Sciatic nerve (tissue), 2 donors: ENCODE results near the gene B4GALNT3. TPM values are rescaled to one million over a fixed set of nuclear protein-coding genes. Genes with fewer than 3 reads are reported as not detected.

ENCODE experiments used
- ATAC-seq: fragments of 200-7000 bp; cut with Tn5 transposase; one replicate; pipeline ENCODE4 v1.9.1; 2020; ENCODE audit warnings: mild to moderate bottlenecking, moderate library complexity
- DNase-seq: peaks from one replicate; pipeline ENCODE4 v3.0.0-alpha.2; 2020; ENCODE audit warnings: low spot score
- intact Hi-C: fragments of 100-400 bp; cut with DNase I; formaldehyde crosslinking; loops from one replicate; pipeline ENCODE4 v1.14.2; 2022
- total RNA-seq: library from RNA; stranded (reverse); fragmentation: NEBNext Ultra II Directional; extraction: Animal tissue kit (Norgen Biotek cat#: 25700); gene quantifications from one replicate; pipeline ENCODE4 v1.2.1, GENCODE V29; 2021
- donor health status: DM: no; HTN: no; CAD: no.
- donor health status: DM: no; HTN: no; CAD: no.

B4GALNT3 gene
- total RNA-seq, 1 donor from 2014 or later = 28.8 TPM

DNA sequence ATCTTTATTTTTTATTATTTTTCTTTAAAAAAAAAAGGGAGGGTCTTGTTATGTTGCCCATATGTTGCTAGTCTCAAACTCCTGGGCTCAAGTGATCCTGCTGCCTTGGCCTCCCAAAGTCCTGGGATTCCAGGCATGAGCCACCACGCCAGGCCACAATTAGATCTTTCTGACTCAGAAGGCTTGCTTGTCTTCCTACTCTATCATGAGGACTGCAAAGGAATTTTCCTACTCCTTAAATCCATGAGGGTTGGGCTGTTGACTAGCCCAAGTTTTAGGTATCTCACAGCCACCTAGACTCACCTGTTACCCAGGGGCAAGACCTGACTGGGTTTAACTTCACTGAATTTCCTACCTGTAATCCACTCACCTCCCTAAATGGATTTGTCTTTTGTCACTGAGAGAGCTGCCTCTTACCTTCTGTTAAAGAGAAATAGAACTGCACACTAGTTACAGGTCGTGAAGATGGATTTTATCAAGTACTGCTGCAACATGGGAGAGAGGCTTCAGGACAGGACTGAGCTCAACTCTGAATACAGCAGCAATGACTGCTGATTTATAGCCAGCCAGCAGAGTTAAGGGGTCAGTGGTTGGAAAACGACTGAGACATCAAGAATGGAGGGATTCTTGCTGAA, 72.3 kb downstream of the B4GALNT3 start:
- intact Hi-C loops = no loop called here
- DNase-seq (no peak), ATAC-seq (no peak)

DNA sequence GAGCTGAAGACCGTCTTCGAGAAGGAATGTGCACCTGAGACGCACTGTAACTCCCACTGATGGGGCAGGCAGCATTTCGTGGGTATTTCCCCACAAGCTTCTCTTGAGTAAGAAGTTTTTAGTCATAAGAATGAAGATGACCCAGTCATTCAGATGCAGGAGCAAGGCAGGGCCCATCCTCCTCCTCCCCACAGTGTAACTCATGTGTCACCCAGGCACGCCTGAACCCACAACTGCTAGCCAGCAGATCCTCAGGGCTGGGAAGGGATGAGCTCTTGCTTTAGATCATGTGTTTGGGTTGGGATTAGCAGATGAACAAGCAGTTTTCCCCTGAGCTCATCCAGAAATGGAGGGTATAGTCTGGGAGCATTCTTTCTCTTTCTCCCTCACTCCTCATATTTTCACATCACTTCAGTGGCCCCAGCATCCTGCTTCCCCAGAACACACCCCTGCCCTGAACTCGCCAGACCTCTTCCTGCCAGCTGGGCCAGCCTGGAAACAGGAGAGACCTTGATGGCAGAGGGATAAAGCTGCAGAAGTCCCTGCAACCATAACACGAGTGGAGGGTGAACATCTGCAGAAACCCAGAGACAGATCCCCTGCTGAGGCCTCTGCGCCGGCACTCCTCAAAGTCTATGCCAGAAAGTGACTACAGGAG, 73.3 kb downstream of the B4GALNT3 start:
- intact Hi-C loops = no loop called here
- no peak for ATAC-seq

DNA sequence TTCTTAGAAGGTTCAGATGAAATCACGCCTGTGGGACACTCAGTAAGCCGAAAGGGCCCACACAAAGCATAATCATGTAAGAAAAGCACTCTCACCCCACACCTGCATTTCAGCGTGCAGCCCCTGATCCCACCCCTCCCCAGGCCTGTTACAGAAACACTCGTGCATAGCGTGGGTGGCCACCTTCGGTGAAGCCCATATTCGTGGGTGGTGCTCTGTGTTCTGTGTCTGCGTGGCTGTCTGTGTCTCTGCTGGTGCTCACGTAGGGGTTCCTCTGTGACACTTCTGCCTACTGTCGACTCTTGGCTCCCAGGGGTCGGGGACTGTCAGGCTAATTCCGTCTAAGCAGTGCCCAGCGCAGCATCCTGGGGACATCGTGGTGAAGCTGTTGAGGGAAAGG, 74.0 kb downstream of the B4GALNT3 start:
- intact Hi-C loops = no loop called here
- DNase-seq (no peak), ATAC-seq (no peak)

More for the DNA sequence above, 73.3 kb downstream of the B4GALNT3 start:
- DNase-seq = no peak

DNA sequence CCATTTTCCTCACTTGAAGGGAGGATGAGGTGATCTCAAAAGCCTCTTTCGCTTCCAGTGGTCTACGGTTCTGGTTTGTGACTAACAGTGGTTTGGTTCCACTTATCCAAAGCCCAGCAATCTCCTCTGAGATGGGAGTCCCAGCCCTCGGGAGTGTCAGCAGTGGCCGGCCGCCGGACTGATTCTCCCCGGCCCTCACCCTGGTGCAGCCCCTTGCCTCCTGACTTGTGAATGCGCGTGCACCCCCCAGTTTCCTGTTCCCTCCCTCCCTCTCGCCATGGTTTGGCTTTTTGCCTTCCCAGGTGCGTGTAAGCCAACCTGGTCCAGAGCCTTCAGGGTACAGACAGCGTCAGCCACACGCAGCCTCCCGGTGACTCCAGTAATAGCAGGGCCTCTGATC, 74.5 kb downstream of the B4GALNT3 start:
- ATAC-seq = no peak
- DNase-seq = no peak
- intact Hi-C loops = no loop called here

DNA sequence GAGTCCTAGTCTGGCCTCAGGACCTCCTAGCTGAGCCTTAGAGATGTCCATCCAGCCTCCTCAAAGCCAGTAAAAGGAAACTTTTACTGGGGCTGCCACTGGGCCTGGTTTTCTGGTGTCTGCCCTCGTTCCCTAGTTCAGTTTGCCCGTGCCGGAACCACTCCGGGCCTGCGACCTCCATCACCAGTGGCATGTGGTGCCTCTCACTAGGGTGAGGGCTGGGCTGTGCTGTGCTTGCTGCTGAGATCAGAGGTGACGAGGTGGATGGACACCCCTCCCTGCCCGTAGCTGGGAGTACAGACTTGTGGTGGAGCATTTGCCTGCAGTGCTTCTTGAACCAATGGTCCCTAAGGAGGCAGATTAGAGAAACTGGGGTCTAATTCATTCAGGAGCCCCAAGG, 75.7 kb downstream of the B4GALNT3 start:
- ATAC-seq (no peak), DNase-seq (no peak)
- intact Hi-C loops = no loop called here

DNA sequence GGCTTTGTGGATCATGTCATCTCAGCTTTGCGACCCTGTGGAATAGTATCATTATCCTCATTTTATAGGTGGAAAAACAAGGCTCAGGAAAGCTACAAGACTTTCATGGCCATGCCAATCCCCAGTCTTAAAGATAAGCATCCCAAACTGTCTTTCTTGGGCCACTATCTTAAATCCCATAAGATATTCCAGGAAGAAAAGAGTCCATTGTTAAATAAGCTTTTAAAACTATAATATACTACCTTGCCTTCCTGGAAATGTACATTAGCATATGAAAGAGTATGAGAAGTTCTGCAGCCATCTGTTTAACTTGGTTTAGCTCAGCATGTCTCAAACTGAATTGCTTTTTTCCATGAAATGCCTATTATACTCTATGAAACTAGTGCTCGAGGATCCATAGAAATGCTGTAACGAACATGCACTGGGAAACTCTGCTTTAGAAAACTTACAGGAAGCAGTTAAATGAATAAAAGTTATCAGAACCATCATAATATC, 77.1 kb downstream of the B4GALNT3 start:
- ATAC-seq = no peak
- intact Hi-C loops = no loop called here
- DNase-seq = no peak

DNA sequence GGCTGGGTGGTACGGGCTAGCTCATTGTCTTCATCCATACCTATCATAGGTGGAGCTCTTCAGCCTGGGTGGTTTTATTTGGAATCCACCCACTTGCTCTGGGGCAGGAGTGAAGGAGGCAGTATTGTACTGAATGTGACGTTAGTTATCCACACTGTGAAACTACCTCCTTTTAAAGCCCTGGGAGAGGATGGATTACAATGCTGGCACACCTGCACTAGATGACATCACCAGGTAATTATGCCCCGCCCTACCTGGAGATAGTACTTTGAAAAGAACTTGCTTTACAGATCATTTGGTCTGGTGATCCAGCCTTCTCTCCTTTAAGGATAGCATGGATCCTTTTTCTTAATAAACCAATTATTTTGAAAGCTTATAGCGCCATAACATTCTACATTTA, 78.0 kb downstream of the B4GALNT3 start:
- DNase-seq = no peak
- intact Hi-C loops = no loop called here
- ATAC-seq = no peak

DNA sequence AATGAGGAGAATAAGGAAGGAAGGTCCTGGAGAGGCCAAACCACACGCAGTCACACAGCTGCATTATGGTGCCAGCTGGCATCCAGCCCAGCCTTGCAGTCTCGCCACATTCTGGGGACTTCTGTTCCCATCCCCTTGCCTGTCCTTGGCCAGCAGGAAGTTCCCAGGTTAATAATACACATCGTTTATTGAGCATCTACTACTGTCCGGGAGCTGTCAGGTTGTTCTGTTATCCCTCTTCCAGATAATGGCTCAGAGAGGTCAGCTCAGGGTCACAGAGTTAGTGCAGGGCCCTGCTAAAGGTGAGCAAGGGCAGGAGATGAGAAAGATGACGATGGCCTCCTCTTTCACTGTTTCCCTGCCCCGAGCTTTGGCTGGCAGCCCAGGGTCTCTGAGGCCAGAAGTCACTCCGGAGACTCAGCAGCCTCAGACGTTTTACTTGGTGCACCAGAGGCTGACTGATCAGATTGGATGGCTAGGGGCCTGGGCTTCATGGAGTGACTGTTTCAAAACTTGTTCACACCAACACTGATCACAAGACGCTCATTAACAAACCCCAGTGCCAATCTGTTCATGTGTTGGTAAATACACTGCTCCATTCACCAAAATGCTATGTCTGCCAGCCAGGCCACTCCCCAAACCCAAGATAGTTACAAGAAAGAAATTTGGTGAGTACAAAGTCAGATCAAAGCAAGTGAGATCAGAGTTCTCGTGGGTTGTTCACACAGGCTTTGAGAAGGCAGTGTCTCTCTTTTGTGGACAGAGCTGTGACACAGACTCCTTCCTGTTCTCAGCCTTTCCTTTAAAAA, 79.2 kb downstream of the B4GALNT3 start:
- DNase-seq (peak; percentile 82), ATAC-seq (peak; percentile 62)
- intact Hi-C loops = no loop called here

DNA sequence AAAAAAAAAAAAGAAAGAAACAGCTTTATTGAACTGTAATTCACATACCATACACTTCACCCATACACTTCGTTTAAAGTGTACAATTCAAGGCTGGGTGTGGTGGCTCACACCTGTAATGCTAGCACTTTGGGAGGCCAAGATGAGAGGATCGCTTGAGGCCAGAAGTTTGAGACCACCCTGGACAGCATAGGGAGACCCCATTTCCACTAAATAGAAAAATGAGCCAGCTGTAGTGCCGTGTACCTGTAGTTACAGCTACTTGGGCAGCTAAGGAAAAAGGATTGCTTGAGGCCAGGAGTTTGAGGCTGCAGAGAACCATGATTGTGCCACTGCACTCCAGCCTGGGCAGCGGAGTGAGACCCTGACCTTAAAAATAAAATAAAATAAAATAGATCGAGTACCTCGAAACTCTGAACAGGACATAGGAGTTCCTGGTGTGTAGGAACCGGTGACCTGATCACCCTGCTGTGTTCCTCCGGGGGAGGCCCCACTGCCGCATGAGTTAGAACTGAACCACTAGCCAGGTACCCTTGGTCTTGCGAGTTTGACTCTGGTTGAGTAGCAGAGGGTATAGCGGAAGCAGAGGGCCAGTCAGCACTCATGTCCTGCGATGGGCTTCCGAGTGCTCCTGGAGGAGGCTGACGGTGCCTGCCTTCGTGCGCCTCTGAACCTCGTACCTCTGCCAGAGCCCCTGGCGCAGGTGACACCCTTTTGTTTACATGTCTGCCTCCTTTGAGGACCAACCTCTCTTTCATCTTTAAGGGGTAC, 80.0 kb downstream of the B4GALNT3 start:
- intact Hi-C loops = no loop called here
- DNase-seq = no peak

DNA sequence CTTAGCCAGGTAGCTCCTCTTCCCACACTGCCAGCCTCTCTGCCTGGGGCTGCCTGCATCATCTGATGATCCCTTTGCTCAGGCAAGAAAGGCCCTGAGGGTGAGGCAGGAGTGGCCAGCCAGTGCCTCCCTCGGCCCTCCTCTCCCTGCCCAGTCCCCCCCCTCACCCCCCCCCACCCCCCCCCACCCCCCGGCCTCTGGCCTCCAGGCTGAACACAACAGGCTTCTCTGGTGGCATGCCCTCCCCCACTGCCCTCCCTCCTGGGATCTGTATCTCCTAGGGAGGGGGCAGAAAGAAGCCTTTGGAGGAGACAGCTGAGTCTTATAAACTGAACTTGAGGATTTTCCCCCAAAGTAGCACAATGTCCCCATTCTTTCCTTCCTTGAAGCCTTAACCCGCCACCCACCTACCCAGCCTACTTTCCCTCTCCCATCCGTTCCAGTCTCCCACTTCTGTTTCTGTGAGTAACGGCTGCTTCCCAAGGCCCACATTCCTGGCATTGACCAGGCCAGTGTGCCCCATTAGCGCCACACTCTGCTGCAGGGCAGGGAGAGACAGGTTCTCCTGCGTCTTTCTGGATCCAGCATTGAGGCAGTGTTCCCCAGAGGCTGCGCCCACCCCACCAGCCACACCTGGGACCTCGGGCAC, 82.1 kb downstream of the B4GALNT3 start:
- intact Hi-C loops = no loop called here
- peak; percentile 65 for ATAC-seq
- DNase-seq = no peak

More for the DNA sequence above, 80.0 kb downstream of the B4GALNT3 start:
- no peak for ATAC-seq

DNA sequence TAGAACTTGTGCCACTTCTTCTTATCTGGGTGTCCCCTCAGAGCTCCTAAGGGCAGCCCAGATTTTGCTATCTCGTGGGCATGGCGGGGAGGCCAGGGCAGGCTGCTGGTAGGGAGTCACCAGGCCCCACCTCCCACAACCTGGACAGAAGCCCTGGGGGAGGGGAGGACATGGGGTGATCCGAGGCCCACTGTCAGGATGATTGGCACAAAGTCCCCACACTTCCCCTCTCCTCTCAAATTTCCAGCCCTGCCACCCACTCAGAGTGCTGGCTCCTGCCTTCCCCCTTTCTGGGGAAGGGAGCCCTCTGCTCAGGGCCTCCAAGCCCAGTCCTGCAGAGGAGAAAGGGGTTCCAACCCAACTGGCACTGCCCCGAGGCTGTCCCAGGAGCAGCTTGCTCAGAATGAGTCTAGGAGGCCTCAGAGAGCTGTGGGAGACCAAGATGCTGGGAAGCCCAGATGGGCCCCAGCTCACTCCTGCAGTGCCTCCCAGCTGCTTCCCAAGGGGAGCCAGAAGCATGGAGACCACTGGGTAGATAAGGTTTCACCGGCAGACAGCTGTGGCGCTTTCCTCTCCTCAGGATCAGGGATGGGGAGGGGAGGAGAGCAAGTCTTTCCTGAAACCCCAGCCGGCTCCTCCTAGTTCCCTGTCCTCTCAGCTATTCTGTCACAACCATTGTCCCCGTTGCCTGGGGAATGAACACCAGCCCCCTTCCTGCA, 82.8 kb downstream of the B4GALNT3 start:
- intact Hi-C loops = no loop called here
- no peak for ATAC-seq
- DNase-seq = no peak

DNA sequence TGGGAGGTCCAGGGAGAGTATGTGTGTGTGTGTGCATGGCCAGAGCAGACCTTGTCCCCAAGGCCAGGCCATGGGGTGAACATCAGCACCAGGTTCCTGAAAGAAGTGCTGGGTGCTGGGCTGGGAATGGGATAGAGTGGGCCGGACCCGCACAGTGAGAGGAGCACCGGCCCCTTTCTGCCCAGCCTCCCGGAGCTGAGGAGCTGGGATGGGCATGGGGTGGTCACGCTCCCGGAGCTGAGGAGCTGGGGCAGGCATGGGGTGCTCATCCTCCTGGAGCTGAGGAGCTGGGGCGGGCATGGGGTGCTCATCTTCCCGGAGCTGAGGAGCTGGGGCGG, 83.3 kb downstream of the B4GALNT3 start:
- ATAC-seq (no peak), DNase-seq (no peak)
- intact Hi-C loops = no loop called here

DNA sequence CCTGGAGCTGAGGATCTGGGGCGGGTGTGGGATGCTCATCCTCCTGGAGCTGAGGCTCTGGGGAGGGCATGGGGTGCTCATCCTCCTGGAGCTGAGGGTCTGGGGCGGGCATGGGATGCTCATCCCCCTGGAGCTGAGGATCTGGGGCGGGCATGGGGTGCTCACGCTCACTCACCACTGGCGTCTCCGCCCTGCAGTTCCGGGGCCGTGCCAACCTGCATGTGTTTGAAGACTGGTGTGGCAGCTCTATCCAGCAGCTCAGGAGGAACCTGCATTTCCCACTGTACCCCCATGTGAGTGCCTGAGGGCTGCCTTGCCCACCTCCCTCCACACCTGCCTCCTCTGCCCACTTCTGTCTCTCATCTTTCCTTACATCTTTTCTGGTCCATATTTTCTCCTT, 84.4 kb downstream of the B4GALNT3 start:
- DNase-seq (no peak), ATAC-seq (no peak)
- intact Hi-C loops = no loop called here

DNA sequence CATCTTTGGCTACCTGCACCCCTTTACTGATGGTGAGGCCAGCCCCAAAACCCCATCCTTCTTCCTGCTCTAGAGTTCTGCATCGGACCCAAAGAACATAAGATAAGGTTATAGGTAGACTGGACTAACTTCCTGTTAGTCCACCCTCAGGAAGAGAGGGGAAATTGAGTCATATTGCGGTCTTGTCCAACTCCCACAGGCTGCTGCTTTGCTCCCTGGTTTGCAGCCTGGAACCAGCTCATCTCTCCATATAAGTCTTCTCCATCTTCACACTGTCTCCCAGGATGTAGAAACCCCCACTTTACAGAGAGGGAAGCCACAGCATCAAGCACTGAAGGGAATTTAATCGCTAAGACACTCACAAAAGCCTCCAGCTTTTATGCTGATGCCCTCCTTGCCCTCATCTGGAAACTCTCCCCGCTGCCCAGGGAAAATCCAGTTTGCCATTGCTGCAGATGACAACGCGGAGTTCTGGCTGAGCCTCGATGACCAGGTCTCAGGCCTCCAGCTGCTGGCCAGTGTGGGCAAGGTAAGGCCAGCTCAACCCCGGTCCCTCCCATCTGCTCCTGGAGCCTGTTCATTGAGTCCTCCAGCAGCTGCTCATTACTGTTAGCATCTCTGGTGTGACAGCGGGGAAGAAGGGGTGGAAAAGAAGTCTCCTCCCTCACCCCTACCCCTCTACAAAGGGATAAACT, 85.3 kb downstream of the B4GALNT3 start:
- ATAC-seq (no peak), DNase-seq (no peak)
- intact Hi-C loops = loop anchor here (5.0 kb wide), 1 partner anchor 83 kb away; no protein-coding TSS in a partner anchor

DNA sequence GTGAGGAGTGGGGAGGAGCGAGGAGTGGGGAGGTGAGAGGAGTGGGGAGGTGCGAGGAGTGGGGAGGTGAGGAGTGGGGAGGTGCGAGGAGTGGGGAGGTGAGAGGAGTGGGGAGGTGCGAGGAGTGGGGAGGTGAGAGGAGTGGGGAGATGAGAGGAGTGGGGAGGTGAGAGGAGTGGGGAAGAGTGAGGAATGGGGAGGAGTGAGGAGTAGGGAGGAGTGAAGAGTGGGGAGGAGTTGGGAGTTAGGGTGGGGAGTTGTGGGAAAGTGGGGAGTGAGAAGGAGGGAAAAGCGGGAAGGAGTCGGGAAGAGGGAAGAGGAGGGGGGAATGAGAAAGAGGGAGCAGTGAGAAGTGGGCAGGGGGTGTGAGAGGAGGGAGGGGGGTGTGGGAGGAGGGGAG, 86.1 kb downstream of the B4GALNT3 start:
- DNase-seq (no peak), ATAC-seq (no peak)
- intact Hi-C loops = loop anchor here (5.0 kb wide), 1 partner anchor 84 kb away; no protein-coding TSS in a partner anchor

DNA sequence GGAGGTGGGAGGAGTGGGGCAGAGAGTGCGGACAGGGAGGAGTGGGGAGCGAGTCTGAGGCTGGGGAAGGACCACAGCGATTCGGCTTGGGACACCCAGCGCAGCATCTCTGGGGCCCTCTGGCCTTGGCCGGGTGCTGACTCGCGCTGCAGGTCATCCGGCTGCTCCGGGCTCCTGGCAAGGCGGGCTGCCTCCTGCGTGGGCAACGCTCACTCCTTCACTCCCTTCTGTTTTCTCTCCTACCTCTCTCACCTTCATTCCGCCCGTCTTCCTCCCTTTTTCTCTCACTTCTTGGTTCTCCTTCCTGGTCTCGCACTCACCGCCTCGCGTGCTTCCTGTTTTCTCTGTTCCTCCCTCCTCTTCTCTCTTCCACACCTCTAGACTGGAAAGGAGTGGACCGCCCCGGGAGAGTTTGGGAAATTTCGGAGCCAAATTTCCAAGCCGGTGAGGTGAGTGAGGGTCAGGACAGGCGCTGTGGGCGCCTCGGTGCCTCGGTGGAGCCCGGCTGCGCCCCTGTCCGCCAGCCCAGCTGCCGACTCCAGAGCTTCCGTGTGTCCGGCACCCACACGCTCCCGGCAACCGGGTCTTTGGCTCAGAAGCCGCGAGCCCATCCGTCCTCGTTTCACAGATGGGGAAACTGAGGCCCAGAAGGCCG, 86.7 kb downstream of the B4GALNT3 start:
- DNase-seq (peak; percentile 62), ATAC-seq (no peak)
- intact Hi-C loops = loop anchor here (5.0 kb wide), 1 partner anchor 84 kb away; no protein-coding TSS in a partner anchor
